OCI-M2 (cell line): ENCODE results near the gene CCSER2.
"Not testable (repeated sequence)": the region's sequence is repeated elsewhere in the genome, so short reads cannot be mapped to it uniquely, and the experiment has no call there.

Source experiments
- DNase-seq: peaks from one replicate; lab custom pipeline; 2025; ENCODE audit not compliant: unreplicated experiment; lab: John Stamatoyannopoulos, UW

The CCSER2 gene

DNA sequence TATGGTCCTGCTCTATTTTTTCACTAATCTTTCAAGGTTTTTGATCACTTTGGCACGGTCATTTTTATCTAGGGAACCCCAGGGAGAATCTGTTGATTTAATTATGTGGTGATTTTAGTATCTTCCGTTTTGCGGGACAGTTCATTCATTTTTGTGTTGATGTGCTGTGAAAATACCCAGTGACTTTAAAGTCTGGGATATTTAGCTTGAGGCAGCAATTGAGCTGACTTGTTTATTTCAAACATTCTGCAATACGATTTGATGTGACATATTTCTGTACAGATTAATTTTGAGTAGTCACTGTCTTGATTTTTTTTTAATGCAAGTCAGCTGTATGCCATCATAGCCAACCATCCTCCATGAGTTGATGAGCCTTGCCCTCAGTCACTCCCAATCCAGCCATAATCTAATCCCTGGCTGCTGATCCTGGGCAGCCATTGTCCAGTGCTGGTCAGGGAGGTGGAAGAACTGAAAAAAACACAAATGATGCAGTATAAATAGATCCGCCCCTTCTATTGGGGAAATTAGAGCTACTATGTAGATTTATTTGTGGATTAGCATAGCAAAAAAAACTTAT, 183.4 kb downstream of the CCSER2 start:
- no peak for DNase-seq

DNA sequence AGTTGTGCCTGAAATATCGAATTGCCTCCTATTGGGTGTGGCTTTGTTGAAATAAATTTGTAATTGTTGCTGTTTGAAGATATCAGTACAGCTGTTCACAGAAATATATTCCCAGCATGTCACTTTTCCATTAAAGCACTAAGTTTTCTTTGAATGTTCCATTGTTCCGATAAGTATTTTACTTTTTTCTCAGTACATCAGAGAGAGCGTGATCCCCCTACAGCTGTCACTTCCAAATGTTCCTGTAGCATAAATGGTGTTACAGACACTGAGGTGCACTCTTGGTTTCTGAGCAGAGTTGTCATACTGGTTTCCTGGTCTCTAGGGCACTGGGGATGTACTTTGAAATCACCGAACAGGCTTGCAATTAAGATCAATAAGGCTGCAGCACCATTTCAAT, 189.2 kb downstream of the CCSER2 start:
- DNase-seq, result no peak

DNA sequence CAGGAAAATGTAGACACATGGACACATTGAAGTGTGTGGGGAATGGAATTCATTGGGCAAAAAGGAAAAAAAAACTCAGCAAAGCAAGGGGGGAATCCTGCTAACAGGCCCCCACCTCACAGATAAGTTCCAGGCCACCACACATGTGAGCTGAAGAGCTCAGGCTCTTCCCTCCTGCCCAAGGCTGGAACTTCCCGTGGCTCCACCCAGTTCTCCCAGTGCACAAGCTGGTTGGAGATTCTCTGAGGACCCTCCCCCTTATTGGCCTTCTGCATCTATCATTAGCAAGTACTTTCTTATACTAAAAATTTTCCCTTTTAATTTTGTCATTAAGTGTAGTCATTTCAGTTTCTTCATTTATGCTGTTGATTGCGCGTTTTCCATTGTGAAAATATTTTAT, 190.8 kb downstream of the CCSER2 start:
- DNase-seq, result no peak

DNA sequence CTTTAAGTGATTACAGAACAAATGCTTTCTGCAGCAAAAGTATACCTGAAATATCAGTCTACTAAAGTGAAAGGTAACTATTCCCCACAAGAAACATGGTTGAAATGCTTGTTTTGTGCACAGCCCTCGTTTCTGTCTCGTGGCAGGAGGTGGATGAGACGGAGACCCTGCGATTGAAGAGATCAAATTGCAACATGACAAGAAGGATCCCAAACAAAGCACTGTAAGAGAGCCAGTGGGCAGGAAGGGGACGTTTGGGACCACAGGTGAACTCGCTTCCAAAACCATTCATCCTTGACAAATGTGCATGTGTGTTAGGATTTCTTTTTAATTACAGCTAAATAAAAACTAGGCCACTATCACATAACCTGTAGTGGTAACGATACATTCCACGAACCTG, 192.6 kb downstream of the CCSER2 start:
- DNase-seq, result no peak

DNA sequence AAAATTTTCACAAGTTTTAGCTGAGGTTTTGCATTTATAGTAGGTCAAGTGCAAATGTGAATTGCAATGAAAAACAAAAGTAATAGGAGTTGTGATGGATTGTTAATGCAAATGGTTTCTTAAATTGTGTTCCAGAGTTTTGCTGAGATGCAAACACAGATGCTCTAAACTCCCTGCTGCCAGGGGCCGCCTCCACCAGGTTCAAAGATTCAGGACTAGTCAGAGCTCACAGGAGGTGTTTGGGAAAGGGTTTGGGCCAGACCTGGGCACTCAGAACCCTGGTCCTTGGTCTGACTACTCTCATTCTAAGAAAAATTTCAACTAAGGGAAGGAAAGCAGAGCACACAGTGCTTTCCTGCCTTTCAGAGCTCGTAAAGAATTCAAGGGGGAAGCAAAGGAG, 193.1 kb downstream of the CCSER2 start:
- no peak for DNase-seq

DNA sequence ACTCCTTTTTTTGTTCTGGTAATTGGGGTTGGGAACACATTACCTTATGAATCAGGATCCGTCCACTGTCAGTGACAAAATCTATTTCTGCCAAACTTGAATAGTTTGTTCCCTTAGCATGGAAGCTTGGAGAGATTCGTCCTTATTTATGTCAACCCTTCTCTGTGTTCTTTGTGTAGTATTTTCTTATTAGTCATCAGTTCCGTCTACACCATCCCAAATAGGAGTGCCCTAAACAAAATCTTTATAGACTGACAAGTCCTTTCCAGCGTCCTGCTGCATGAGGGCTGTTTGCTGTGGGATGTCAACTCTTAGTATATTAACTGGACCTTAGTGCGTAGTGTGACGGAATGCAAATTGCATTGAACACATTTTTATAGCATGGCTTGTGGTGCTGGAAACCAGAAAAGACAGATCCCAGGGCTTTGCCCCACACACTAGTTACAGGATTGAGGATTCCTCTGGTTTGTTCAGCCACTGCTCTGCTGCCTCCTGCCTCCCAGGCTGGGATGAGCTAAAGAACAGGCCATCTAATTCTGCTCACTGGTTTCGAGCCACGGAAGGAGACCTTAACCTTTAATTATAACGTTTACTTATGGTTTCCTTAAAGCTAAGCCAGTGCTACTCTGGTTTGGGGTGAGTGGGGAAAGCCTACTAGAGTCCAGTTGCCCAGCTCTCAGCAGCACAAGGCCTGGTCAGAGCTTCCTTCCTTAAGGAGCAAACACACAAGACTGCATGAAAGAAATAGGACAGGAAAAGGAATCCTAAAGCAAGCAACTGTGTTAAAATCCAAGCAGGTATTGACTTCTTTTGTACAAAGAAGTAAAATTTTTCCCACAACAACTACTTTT, 194.4 kb downstream of the CCSER2 start:
- DNase-seq, result no peak

DNA sequence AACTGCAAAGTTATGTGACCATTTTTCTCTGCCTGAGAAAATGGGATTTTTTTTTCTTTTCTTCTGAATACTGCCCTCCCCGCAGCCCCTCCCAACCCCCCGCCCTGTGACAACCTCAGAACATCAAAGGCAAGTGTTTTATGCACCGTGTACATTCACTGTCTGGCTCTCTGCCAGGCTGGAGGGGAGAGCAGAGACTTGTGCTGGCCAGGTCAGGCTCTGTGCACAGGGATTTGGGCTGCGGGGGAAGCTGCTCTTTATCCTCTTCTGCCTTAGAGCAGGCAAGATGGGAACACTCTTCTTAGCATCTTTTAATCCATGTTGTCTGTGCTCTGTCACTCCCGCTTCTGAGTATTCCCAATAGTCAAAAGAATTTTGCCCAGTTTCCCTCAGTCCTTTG, 195.1 kb downstream of the CCSER2 start:
- DNase-seq, result no peak

DNA sequence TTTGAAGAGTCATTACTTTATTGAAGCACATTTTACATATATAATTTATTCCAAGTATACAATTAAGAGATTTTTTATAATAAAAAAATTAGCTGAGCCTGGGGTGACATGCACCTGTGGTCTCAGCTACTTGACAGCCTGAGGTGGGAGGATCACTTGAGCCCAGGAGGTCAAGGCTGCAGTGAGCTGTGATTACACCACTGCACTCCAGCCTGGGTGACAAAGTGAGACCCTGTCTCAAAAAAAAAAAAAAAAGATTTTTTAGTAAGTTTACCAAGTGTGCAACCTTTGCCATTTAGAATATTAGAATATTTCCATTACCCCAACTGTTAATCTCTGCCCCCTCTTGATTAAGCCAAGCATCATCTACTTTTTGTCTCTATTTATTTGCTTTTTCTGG, 196.0 kb downstream of the CCSER2 start:
- DNase-seq, result no peak

DNA sequence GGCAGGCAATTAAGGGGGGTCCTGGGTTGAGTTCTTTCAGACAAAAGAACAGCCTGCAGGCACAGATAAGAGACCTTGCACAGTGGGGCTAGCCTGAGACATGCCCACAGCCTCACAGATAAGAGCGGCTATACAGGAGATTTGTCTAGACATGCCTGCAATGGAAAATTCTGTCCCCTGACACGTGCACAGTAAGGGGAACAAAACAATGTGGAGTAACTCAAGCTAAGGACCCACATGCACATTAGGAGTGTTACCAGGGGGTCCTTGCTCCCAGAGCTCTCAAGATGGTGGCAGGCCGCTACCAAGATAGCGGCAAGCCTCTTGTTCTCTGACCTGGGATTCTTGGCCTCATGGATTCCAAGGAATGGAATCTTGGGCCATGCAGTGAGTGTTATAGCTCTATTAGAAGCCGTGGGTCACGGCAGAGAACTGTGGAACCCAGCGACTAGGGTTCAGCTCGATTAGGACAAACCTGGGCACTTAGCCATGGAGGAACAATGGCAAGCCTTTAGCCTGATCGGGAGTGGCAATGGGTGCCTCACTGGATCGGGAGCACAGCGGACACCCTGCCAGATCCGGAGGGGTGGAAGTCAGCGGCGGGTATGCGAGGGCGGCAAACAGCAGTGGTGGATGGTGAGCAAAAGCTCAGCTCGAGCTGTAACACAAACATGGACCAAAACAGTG, 196.9 kb downstream of the CCSER2 start:
- DNase-seq, result peak; percentile 53

DNA sequence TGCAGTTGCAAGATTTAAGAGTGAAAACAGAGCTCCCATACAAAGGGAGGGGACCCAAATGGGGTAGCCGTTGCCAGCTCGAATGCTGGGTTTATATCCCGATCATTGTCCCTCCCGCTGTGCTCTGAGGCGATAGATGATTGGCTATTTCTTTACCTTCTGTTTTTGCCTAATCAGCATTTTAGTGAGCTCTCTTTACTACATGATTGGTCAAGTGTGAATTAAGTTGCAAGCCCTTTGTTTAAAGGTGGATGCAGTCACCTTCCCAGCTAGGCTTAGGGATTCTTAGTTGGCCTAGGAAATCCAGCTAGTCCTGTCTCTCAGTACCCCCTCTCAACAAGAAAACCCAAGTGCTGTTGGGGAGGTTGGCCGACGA, 197.4 kb downstream of the CCSER2 start:
- DNase-seq, result not testable (repeated sequence)

DNA sequence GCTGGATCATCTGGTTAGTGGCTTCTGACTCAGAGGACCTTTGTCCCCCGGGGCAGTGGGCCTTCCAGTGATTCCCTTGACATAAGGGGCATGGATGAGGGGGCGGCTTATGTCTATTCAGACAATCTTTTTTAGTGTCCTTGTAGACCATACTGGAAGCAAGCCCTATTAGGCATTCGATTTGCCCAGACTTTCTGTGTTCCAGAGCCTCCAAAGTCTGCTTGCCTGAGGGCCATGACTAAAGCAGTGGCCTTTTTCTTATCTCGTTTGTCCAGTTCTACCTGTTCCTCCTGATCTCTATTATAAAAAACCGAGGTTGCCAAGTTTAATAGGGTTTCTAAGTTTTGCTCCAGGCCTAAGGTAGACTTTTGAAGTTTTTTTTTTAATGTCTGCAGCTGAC, 199.0 kb downstream of the CCSER2 start:
- DNase-seq, result not testable (repeated sequence)

DNA sequence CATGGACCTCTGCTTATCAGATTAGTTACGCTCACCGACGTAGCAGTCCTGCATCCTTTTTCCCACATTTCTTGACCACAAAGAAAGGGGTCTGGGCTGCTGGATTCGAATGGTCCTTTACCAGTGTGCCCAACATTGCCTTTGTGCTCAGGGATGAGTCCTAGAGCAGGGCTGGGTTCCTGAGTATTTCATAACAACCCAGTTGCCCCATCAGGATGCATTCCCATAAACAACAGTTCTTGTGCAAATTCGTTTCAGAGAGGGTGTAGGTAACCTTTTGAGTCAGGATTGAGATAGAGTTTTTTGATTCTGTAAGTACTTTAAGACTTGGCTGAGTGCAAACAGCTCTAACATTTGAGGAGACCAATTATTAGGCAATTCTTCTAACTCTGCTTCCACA, 200.1 kb downstream of the CCSER2 start:
- DNase-seq, result not testable (repeated sequence)

DNA sequence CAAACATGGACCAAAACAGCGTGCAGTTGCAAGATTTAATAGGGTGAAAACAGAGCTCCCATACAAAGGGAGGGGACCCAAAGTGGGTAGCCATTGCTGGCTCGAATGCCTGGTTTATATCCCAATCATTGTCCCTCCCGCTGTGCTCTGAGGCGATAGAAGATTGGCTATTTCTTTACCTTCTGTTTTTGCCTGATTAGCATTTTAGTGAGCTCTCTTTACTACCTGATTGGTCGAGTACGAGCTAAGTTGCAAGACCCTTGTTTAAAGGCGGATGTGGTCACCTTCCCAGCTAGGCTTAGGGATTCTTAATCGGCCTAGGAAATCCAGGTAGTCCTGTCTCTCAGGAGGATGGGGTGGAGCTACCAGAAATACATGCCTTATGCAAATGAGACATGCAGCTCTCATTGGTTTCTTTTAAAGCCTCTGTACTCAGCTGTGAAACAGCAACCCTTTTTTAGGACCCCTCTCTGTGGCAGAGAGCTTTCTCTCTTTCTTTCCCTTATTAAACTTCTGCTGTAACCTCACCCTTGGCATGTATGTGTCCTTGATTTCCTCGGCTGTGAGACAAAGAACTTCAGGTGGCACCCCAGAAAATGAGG, 202.4 kb downstream of the CCSER2 start:
- no peak for DNase-seq

DNA sequence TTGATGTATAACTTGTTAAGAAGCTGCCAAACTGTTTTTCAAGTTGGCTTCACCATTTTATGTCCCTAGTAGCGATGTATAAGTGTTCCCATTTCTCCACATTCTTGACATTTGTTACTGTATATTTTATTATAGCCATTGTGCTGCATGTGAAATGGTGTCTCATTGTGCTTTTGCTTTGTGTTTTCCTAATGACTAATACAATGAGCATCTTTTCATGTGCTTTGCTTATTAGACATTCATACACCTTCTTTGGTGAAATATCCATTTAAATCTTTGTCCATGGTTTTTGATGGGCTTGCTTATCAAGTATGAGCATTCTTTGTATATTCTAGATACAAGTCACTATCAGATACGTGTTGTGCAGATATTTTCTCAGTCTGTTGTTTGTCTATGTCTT, 203.0 kb downstream of the CCSER2 start:
- DNase-seq, result no peak

DNA sequence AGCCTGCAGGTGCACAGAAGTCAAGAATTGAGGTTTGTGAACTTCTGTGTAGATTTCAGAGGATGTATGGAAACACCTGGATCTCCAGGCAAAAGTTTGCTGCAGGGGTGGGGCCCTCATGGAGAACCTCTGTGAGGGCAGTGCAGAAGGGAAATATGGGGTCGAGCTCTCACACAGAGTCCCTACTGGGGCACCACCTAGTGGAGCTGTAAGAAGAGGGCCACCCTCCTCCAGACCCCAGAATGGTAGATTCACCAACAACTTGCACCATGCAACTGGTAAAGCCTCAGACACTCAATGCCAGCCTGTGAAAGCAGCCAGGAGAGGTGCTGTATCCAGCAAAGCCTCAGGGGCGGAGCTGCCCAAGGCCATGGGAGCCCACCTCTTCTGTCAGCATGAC, 205.8 kb downstream of the CCSER2 start:
- no peak for DNase-seq

DNA sequence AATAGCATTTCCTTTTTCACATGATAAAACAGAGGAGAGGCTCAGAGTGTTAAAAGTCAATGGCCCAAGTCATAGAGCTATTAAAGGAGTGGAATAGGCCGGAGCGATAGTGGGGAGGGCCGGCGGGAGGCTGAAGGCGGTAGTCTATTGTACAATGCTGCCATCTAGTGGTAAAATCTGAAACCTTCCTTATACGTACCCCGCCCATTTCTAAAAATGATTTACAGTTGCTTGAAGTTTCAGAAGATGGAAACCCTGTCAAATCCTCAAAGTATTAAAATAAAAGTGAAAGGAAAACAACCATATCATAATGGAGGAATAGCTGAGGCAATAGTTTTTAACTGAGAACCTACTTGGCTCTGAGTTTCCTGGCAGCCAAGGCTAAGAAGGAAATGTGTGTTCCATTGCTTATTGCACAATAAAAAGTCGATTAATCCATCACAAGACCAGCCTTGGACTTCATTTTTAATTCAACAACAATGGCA, 209.1 kb downstream of the CCSER2 start:
- DNase-seq, result no peak

DNA sequence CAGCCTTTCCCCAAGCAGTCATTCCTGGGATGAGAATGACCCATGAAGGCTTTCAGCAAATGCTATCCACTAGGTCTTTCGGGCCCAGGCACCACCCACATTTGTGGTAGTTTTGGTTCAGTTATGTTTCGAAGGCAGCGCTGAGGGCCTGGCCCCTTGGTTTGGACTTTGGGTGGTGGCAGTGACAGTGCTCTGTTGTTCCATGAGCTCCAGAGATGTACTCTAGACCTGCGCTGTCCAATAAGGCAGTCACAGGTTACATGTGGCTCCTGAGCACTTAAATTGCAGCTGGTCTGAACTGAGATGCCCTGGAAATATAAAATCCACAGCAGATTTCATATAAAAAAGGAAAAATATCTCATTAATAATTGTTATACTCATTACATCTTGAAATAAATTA, 209.6 kb downstream of the CCSER2 start:
- no peak for DNase-seq

DNA sequence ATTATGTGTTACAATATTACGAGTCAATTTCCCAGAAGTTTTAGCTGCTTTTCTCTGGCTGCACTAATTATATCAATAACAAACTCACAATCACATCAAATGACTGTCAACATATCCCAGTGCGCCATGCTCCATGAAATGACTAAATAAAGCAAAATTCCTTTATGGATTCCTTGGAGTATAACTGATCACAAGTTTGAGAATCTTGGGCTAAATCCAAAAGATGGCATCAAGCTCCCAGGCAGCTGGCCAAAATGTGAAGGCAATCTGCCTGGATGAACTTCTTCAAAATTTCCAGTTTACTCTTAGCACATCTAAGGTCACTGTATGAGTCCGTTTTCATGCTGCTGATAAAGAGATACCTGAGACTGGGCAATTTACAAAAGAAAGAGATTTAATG, 210.8 kb downstream of the CCSER2 start:
- no peak for DNase-seq

DNA sequence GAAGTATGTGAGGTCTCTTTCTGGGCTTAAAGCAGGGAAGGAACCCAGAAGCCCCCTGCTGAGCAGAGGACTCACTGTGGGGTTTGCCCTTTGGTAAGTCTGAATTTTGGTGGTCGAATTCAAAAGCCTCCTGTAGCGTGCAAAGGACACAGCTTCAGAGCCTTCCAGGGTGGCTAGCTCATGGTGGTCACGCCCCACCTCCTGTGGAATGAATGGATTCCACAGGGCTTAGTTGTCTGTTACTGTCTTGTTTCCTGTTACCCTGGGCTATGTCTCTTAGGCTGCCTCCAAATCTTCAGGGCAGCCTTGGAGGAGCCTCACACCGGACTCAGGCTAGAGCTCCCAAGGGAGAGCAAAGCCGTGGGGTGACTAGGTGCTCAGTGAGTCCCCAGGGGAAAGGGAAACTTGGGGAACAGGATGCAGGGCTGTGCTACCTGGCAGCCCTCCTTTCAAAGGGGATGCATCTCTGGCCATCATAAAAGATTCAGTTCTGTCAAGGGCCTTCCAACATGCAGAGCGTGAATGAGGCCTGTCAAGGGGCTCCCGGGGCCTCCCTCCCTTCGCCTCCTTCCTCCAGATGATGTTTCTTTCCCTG, 211.7 kb downstream of the CCSER2 start:
- no peak for DNase-seq

DNA sequence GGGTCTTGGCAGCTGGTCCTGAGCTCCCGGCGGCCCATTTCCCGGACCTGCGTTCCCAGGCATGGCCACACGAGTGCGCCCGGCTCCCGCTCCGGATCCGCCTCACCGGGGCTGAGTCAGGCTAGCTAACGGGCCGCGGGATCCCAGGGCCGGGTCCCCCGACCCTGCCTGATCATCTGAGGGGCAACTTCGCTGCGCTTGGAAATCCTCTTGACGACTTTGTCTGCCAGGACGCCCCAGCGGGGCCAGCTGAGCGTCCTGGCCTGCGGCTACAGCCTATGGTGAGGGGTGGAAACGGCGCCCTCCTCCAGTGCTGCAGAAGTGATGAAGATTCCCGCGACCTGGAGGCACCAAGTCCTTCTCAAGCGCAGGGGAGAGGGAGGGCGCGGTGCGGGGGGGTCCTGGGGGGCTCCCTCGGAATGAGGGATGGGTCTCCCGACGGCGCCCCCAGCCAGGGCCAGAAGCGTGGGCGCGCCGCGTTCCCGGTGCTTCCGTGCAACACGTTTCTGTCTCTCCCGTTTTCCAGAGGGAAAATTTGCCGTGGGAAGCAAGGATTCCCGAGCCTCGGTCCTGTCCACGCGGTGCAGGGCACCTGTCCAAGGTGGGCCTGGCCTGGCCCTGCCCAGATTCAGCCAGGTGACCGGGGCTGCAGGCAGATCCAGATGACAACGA, 212.4 kb downstream of the CCSER2 start:
- no peak for DNase-seq

DNA sequence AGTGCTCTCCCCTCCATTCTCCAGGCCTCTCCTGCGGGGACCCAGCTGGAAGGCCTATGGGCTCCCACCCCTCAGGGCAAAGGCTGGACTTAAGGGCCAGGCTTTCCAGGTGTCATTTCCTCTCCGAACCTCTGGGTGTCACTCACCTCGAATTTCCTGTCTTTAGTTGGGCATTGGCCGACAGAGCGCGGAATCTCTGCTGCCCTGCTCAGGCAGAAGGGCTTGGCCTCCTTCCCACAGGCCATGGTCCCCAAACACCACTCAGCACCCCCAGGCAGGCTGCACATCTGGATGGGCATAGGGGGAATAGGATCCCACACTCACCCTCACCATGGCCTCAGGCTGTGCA, 212.9 kb downstream of the CCSER2 start:
- no peak for DNase-seq
